Epidermal melanocyte (primary cell): ENCODE results near the gene CIT.
"Not testable (repeated sequence)": the region's sequence is repeated elsewhere in the genome, so short reads cannot be mapped to it uniquely, and the experiment has no call there.

Experiments used
- DNase-seq: peaks from one replicate; pipeline ENCODE4 v3.0.0; 2011; ENCODE audit warnings: low spot score; ENCODE audit not compliant: insufficient read length

Gene CIT

GRCh38 chr12:119657001-119657400 is 220.1 kb downstream of the CIT start:
- DNase-seq, result not testable (repeated sequence)

- no peak for DNase-seq
These were observed 224.5 kb downstream of the CIT start for GRCh38 chr12:119652665-119653064.

GRCh38 chr12:119649202-119649808 is 227.8 kb downstream of the CIT start:
- DNase-seq, result no peak

GRCh38 chr12:119645535-119646059 is 231.5 kb downstream of the CIT start:
- DNase-seq, result no peak

DNA sequence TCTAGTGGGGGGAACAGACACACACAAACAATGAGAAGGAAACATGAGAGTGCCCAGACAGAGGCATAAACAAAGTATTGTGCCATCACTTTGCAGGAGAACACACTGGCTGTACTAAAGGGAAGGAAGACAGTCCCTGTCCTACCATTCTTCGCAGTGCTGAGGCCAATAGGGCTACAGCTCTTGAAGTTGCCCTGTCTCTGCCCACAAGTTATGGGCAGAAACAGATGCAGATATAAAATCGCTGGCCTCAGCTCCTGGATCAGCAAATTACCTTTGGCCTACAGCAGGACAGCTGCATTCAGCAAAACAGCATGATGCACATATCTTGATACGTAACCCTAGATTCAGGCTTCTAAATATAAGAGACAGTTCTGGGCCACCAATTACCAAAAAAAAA is 232.2 kb downstream of the CIT start:
- no peak for DNase-seq

GRCh38 chr12:119642986-119643385 is 234.1 kb downstream of the CIT start:
- DNase-seq, result no peak
